GM12892 (cell line): ENCODE measurements around the gene PIRT.

Experiments
- POLR2A ChIP-seq: IDR thresholded peaks from 2 replicates; pipeline ENCODE4 v1.6.1; 2011; ENCODE audit warnings: low read depth, low read length, control low read depth
- POLR2AphosphoS5 ChIP-seq: IDR thresholded peaks from 2 replicates; pipeline ENCODE4 v1.6.1; 2011; ENCODE audit warnings: low read depth, low read length, control low read depth
- TAF1 ChIP-seq: IDR thresholded peaks from 2 replicates; pipeline ENCODE4 v1.6.1; 2011; ENCODE audit warnings: low read depth, mild to moderate bottlenecking, control low read depth, low read length, borderline replicate concordance

GRCh38 chr17:10815319-10815718 lies 22.6 kb downstream of the PIRT start:
- TF ChIP-seq TAF1 = no peak
- TF ChIP-seq POLR2A = no peak
- no peak for TF ChIP-seq POLR2AphosphoS5
